Glutamatergic neuron (in vitro differentiated cells): ENCODE measurements around the gene TACO1. TPM values are rescaled to one million over a fixed set of nuclear protein-coding genes. Genes with fewer than 3 reads are reported as not detected.

Experiments used
- DNase-seq: peaks from one replicate; pipeline ENCODE4 v3.0.0; 2022
- H3K27ac Mint-ChIP-seq: one replicate; pipeline ENCODE4 v1.8.0; 2020; ENCODE audit warnings: mild to moderate bottlenecking, mixed read lengths, inconsistent platforms; ENCODE audit not compliant: unreplicated experiment
- H3K27me3 Mint-ChIP-seq: one replicate; pipeline ENCODE4 v1.8.0; 2020; ENCODE audit warnings: mild to moderate bottlenecking, moderate library complexity, mixed read lengths, inconsistent platforms; ENCODE audit not compliant: unreplicated experiment
- H3K36me3 Mint-ChIP-seq: one replicate; pipeline ENCODE4 v1.8.0; 2020; ENCODE audit warnings: mild to moderate bottlenecking, mixed read lengths, inconsistent platforms; ENCODE audit not compliant: unreplicated experiment
- H3K4me1 Mint-ChIP-seq: one replicate; pipeline ENCODE4 v1.8.0; 2020; ENCODE audit warnings: mild to moderate bottlenecking, low read depth, mixed read lengths, inconsistent platforms; ENCODE audit not compliant: unreplicated experiment
- H3K4me3 Mint-ChIP-seq: one replicate; pipeline ENCODE4 v1.8.0; 2020; ENCODE audit warnings: mild to moderate bottlenecking, mixed read lengths, inconsistent platforms; ENCODE audit not compliant: unreplicated experiment
- H3K9me3 Mint-ChIP-seq: one replicate; pipeline ENCODE4 v1.8.0; 2020; ENCODE audit warnings: mild to moderate bottlenecking, moderate library complexity, mixed read lengths, inconsistent platforms; ENCODE audit not compliant: unreplicated experiment
- total RNA-seq: library from RNA; stranded (reverse); fragmentation: NEBNext Ultra II Directional; extraction: Animal tissue kit (Norgen Biotek cat#: 25700); gene quantifications from one replicate; pipeline ENCODE4 v1.2.1, GENCODE V29; 2021; ENCODE audit not compliant: unreplicated experiment
- TF ChIP-seq, protein P1 (sequence below): fragments of 200-600 bp; sonication (generic); IDR thresholded peaks from one replicate; pipeline ENCODE4 v1.5.0; 2021; ENCODE audit not compliant: partially characterized antibody, unreplicated experiment

The TACO1 gene
- total RNA-seq, 1 donor from 2014 or later = 23.2 TPM

DNA sequence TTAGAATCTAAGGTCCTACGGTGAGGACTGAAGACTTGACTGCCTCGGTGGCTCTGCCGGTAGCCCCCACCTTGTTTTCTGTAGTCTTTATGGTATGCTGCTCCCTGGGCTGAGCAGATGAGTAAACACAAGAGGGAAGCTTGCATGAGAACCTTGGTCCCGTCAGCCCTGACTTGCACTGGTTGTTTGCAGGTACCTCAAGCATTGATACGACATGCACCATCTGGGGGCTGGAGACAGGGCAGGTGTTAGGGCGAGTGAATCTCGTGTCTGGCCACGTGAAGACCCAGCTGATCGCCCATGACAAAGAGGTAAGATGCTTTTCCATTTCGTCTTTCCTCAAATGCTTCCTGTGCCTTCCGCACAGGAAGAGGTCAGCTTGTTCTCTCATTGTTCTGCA, 21.1 kb upstream of the TACO1 start:
- Mint-ChIP-seq H3K27me3 (no peaks in the 10 kb centered on the region), H3K36me3 (no peaks in the 10 kb centered on the region), H3K4me3 (no peak overlapping the region), H3K4me1 (peaks cover 7% of the 10 kb centered on the region), H3K9me3 (no peaks in the 10 kb centered on the region), H3K27ac (peak overlapping the region; percentile 54)
- no peak for DNase-seq
- TF ChIP-seq, protein P1, sequence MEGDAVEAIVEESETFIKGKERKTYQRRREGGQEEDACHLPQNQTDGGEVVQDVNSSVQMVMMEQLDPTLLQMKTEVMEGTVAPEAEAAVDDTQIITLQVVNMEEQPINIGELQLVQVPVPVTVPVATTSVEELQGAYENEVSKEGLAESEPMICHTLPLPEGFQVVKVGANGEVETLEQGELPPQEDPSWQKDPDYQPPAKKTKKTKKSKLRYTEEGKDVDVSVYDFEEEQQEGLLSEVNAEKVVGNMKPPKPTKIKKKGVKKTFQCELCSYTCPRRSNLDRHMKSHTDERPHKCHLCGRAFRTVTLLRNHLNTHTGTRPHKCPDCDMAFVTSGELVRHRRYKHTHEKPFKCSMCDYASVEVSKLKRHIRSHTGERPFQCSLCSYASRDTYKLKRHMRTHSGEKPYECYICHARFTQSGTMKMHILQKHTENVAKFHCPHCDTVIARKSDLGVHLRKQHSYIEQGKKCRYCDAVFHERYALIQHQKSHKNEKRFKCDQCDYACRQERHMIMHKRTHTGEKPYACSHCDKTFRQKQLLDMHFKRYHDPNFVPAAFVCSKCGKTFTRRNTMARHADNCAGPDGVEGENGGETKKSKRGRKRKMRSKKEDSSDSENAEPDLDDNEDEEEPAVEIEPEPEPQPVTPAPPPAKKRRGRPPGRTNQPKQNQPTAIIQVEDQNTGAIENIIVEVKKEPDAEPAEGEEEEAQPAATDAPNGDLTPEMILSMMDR = no peak

DNA sequence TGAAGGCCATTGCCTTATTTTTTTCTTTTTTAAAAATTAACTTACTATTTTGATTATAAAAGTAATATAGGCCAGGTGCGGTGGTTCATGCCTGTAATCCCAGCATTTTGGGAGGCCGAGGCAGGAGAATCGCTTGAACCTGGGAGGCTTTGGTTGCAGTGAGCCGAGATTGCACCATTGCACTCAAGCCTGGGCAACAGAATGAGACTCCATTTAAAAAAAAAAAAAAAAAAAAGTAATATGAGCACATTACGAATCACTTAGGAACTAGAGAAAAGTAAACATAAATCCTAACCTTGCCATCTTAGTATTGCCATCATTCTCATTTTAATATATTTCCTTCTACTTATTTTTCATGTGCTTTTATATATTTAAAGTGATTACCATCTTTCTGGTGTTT, 12.9 kb upstream of the TACO1 start:
- TF ChIP-seq, protein P1 = no peak
- Mint-ChIP-seq H3K27me3 (no peaks in the 10 kb centered on the region), H3K9me3 (peaks cover 7% of the 10 kb centered on the region), H3K4me1 (peaks cover 7% of the 10 kb centered on the region), H3K4me3 (no peak overlapping the region), H3K27ac (no peak overlapping the region), H3K36me3 (peaks cover 7% of the 10 kb centered on the region)
- no peak for DNase-seq

DNA sequence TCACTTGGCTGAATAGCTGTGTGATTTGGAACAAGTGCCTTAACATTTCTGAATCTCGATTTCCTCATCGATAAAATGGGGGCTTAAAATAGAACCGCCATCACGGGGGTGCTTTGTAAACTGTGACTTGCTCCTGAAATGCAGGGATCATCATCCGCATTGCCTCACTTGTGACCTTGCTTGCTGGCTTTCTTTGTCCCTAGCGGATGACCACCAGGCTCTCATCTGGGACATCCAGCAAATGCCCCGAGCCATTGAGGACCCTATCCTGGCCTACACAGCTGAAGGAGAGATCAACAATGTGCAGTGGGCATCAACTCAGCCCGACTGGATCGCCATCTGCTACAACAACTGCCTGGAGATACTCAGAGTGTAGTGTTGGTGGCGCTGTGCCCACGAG, 11.9 kb upstream of the TACO1 start:
- Mint-ChIP-seq H3K27ac (no peak overlapping the region), H3K36me3 (peaks cover 7% of the 10 kb centered on the region), H3K4me1 (peaks cover 7% of the 10 kb centered on the region), H3K4me3 (no peak overlapping the region), H3K9me3 (peaks cover 7% of the 10 kb centered on the region), H3K27me3 (no peaks in the 10 kb centered on the region)
- TF ChIP-seq, protein P1 = no peak
- DNase-seq = no peak

DNA sequence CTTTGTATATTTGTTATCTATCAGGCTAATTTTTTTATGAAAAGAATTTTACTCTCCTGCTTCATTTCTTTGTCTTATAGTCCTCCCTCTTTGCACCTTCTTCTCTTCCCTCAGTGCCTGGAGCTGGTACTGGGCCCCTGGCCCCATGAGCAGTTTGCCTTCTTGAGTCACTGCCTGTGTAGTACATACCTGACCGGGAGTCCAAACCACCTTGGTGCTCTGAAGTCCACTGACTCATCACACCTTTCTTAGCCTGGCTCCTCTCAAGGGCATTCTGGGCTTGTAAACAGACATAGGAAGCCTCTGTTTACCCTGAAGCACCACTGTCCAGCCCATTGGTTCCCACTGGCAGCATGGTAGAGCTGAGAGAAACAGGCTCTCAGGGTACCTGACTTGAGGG, 11.0 kb upstream of the TACO1 start:
- H3K9me3 Mint-ChIP-seq = peaks cover 7% of the 10 kb centered on the region
- TF ChIP-seq, protein P1 = no peak
- H3K36me3 Mint-ChIP-seq = peaks cover 7% of the 10 kb centered on the region
- no peak overlapping the region for H3K4me3 Mint-ChIP-seq
- no peaks in the 10 kb centered on the region for H3K27me3 Mint-ChIP-seq
- H3K4me1 Mint-ChIP-seq = peaks cover 7% of the 10 kb centered on the region
- DNase-seq = no peak
- H3K27ac Mint-ChIP-seq = no peak overlapping the region

DNA sequence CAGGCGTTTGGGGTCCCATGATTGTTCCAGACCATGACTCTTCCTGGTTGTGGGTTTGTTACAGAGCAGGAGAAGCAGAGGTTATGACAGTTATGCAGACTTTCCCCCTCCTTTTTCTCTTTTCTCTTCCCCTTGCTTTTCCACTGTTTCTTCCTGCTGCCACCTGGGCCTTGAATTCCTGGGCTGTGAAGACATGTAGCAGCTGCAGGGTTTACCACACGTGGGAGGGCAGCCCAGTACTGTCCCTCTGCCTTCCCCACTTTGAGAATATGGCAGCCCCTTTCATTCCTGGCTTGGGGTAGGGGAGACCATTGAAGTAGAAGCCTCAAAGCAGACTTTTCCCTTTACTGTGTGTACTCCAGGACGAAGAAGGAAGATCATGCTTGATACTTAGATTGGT, 7.9 kb upstream of the TACO1 start:
- Mint-ChIP-seq H3K4me1 (no peaks in the 10 kb centered on the region), H3K27ac (no peak overlapping the region), H3K9me3 (peaks cover 3% of the 10 kb centered on the region), H3K4me3 (no peak overlapping the region), H3K27me3 (no peaks in the 10 kb centered on the region), H3K36me3 (peaks cover 7% of the 10 kb centered on the region)
- TF ChIP-seq, protein P1 = no peak
- DNase-seq = no peak
